Measurements from ENCODE around the gene PDZD2. TPM values are rescaled to one million over a fixed set of nuclear protein-coding genes. Genes with fewer than 3 reads are reported as not detected.

Gene PDZD2
- total and polyA plus RNA-seq, 4 experiments from 2014 or later, result 0.07 to 1.1 (median 0.68) TPM

DNA sequence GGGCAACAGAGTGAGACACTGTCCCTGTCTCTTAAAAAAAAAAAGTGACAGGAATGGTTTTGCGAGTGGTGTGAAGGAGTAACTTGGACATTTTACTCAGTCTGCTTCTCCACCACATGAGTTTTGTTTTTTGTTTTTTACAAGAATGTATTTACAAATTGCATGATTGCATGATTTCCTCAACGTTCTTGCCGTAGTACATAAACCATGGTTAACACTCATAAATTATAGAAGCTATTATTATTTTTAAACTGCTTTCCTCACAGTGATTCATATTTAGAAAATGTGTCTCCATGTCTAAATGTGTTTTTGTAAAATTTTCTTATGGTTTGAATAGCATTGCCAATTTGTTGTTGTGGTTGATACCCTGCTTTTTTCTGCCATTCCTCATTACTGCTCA, 315.2 kb downstream of the PDZD2 start:
- Histone ChIP-seq H3K4me3 (ENCODE audit: low read length in 2 of 2) (no peak overlapping the region), H3K36me3 (ENCODE audit: insufficient read depth, low read length) (no peaks in the 10 kb centered on the region), H3K4me1 (ENCODE audit: insufficient read depth, low read length) (no peaks in the 10 kb centered on the region), H3K9me3 (ENCODE audit: control insufficient read depth in 1 of 2, low read length in 2 of 2) (no peaks in the 10 kb centered on the region), H3K27ac (ENCODE audit: low read depth, low read length) (no peak overlapping the region), H3K27me3 (ENCODE audit: insufficient read depth, low read length) (no peaks in the 10 kb centered on the region)
- no peak overlapping the region for H3K27ac Mint-ChIP-seq
- peaks cover 0 to 3% (median under 1%) of the 10 kb centered on the region in 8 donors for H3K9me3 Mint-ChIP-seq
- POLR2A ChIA-PET (ENCODE audit: partially characterized antibody), result no interaction called here
- H3K4me3 Mint-ChIP-seq, result no peak overlapping the region
- no peaks in the 10 kb centered on the region for H3K36me3 Mint-ChIP-seq
- intact Hi-C loops (cut with micrococcal nuclease), result no loop called here
- DNase-seq, result no peak
- no peaks in the 10 kb centered on the region for H3K27me3 Mint-ChIP-seq
- H3K4me1 Mint-ChIP-seq, result no peaks in the 10 kb centered on the region
- CTCF ChIA-PET (ENCODE audit: partially characterized antibody), result interaction anchor here (0.6 kb wide), 1 partner anchor 46 kb away, joined by 3 read pairs; no protein-coding TSS in a partner anchor

DNA sequence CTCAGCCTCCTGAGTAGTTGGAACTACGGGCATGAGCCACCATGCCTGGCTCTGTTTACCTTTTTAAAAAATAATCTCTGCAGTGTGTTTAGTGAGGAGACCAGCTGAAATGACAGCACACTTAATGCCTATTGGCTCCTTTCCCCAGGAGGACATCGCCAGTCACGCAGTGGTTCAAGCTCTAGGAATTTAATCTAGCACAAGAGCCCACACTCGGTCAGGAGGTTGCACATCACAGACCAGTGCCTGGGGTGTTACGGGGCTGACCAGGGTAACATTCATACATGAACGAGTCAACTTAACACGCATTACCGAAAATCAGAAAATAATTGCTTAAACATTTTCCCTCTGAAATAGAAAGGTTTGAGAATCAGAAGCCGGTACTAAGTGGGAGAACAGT, 318.2 kb downstream of the PDZD2 start:
- Mint-ChIP-seq H3K27me3 (peaks cover 0 to 4% of the 10 kb centered on the region in 2 donors), H3K27ac (no peak overlapping the region), H3K9me3 (peaks cover 0 to 2% (median 0%) of the 10 kb centered on the region in 8 donors), H3K4me1 (no peaks in the 10 kb centered on the region), H3K4me3 (no peak overlapping the region), H3K36me3 (no peaks in the 10 kb centered on the region)
- Histone ChIP-seq H3K4me1 (ENCODE audit: insufficient read depth, low read length) (no peaks in the 10 kb centered on the region), H3K27ac (ENCODE audit: low read depth, low read length) (no peak overlapping the region), H3K36me3 (ENCODE audit: insufficient read depth, low read length) (no peaks in the 10 kb centered on the region), H3K9me3 (ENCODE audit: control insufficient read depth in 1 of 2, low read length in 2 of 2) (no peaks in the 10 kb centered on the region), H3K4me3 (ENCODE audit: low read length in 2 of 2) (no peak overlapping the region), H3K27me3 (ENCODE audit: insufficient read depth, low read length) (no peaks in the 10 kb centered on the region)
- ChIA-PET CTCF (ENCODE audit: partially characterized antibody) (no interaction called here), POLR2A (ENCODE audit: partially characterized antibody) (no interaction called here)
- no peak for DNase-seq
- intact Hi-C loops (cut with micrococcal nuclease), result no loop called here

DNA sequence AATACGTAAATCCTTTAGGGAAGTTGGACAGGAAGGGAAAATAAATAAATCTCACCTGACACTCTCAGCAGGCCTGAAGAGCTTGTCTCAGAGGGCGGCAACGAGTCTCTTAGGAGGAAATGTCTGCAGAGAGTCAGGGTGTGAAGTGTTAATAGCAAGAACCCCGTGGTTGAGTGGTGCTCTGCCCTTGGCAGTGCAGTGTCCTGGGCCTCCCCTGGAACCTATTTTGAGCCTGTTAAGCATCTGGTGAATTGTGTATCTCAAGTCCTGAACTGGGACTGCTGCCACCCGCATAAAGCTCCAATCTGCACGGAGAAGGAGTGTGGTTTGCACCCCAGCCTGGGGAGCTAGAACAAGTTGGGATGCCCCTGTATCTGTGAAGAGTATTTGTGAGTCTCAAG, 323.4 kb downstream of the PDZD2 start:
- Histone ChIP-seq H3K4me1 (ENCODE audit: insufficient read depth, low read length) (no peaks in the 10 kb centered on the region), H3K4me3 (ENCODE audit: low read length in 2 of 2) (no peak overlapping the region), H3K9me3 (ENCODE audit: control insufficient read depth in 1 of 2, low read length in 2 of 2) (no peaks in the 10 kb centered on the region), H3K27ac (ENCODE audit: low read depth, low read length) (no peak overlapping the region), H3K27me3 (ENCODE audit: insufficient read depth, low read length) (no peaks in the 10 kb centered on the region), H3K36me3 (ENCODE audit: insufficient read depth, low read length) (no peaks in the 10 kb centered on the region)
- Mint-ChIP-seq H3K9me3 (no peaks in the 10 kb centered on the region), H3K4me1 (no peaks in the 10 kb centered on the region), H3K27me3 (peaks cover 1 to 6% of the 10 kb centered on the region in 2 donors), H3K4me3 (no peak overlapping the region), H3K36me3 (no peaks in the 10 kb centered on the region), H3K27ac (no peak overlapping the region)
- ChIA-PET CTCF (ENCODE audit: partially characterized antibody) (no interaction called here), POLR2A (ENCODE audit: partially characterized antibody) (no interaction called here)
- intact Hi-C loops (cut with micrococcal nuclease), result no loop called here
- DNase-seq, result no peak

DNA sequence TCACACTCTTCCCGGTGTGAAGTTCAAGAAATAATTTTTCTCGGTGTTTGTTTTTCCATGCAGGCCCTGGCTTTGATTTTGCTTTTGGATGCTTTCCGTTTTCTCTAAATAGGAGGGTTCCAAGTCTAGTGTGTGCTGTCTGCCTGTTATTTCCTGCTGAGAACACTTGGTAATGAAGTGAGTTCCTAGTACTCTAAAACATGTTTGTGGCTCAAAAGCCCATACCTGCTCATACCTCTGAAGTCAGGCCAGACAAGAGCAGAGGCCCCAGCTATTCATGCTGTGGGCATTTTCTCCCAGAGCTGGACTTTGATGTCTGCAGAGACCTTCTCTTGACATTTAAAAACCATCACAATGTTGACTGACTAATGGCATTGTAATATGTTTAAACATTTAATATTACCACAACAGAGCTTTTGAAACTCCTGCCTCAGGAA, 324.0 kb downstream of the PDZD2 start:
- Mint-ChIP-seq H3K27me3 (peaks cover 1 to 6% of the 10 kb centered on the region in 2 donors), H3K36me3 (no peaks in the 10 kb centered on the region), H3K4me3 (no peak overlapping the region), H3K27ac (peak overlapping the region in 2 of 7 donors; percentile 51 to 57), H3K9me3 (no peaks in the 10 kb centered on the region), H3K4me1 (no peaks in the 10 kb centered on the region)
- Histone ChIP-seq H3K36me3 (ENCODE audit: insufficient read depth, low read length) (no peaks in the 10 kb centered on the region), H3K27ac (ENCODE audit: low read depth, low read length) (no peak overlapping the region), H3K4me1 (ENCODE audit: insufficient read depth, low read length) (no peaks in the 10 kb centered on the region), H3K4me3 (ENCODE audit: low read length in 2 of 2) (no peak overlapping the region), H3K9me3 (ENCODE audit: control insufficient read depth in 1 of 2, low read length in 2 of 2) (no peaks in the 10 kb centered on the region), H3K27me3 (ENCODE audit: insufficient read depth, low read length) (no peaks in the 10 kb centered on the region)
- ChIA-PET CTCF (ENCODE audit: partially characterized antibody) (no interaction called here), POLR2A (ENCODE audit: partially characterized antibody) (no interaction called here)
- DNase-seq, result no peak
- intact Hi-C loops (cut with micrococcal nuclease), result no loop called here

DNA sequence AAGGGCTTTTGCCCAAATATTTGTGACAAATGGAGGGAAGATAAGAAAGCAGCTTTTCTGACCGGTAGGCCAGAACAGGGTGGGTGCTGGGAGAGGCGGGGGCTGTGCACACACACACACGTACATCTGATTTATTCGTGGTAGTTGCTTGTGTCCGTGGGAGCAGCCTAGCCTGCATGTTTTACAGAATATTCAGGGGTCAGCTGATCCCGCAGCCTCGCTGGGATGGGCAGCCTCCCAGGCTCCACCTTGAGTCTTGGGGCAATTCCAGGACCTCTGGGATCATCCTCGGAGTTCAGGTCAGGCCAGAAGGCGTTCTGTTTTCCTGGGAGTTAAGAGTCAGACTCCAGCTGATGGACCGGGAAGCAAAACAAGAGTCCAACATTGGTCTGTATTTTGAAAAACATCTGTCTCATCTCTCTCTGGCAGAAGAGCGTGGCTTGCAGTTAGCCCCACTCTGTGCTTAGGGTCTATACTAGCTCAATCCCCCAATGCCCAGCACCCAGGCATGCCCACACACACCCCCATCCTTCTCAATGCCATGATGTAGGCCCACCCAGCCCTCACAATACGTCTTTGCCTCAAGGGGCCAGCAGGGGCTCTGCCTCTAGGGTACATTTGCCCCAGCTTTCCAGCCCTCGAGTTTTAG, 324.6 kb downstream of the PDZD2 start:
- Histone ChIP-seq H3K27ac (ENCODE audit: low read depth, low read length) (no peak overlapping the region), H3K9me3 (ENCODE audit: control insufficient read depth in 1 of 2, low read length in 2 of 2) (no peaks in the 10 kb centered on the region), H3K27me3 (ENCODE audit: insufficient read depth, low read length) (no peaks in the 10 kb centered on the region), H3K4me3 (ENCODE audit: low read length in 2 of 2) (no peak overlapping the region), H3K4me1 (ENCODE audit: insufficient read depth, low read length) (no peaks in the 10 kb centered on the region), H3K36me3 (ENCODE audit: insufficient read depth, low read length) (no peaks in the 10 kb centered on the region)
- H3K9me3 Mint-ChIP-seq, result no peaks in the 10 kb centered on the region
- H3K4me1 Mint-ChIP-seq, result no peaks in the 10 kb centered on the region
- no peaks in the 10 kb centered on the region for H3K36me3 Mint-ChIP-seq
- H3K27ac Mint-ChIP-seq, result no peak overlapping the region
- peaks cover 1 to 6% of the 10 kb centered on the region in 2 donors for H3K27me3 Mint-ChIP-seq
- ChIA-PET CTCF (ENCODE audit: partially characterized antibody) (no interaction called here), POLR2A (ENCODE audit: partially characterized antibody) (no interaction called here)
- no peak overlapping the region for H3K4me3 Mint-ChIP-seq
- intact Hi-C loops (cut with micrococcal nuclease), result no loop called here
- DNase-seq, result no peak

DNA sequence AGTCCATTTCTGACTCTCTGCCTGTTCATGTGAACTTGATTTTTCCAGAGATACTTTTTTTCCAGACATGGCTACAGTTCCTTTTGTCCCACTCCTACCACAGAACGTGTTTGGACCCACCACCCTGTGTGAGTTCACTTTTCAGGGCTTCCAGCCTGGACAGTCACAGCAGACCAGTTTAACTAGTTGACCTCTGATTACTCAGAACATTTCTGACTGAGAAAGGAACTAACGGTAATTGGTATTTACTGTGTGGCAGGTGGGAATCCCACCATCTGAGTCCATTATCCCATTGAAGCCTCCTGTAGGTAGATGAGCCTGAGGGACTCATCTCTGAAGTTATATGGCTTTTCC, 325.1 kb downstream of the PDZD2 start:
- no peaks in the 10 kb centered on the region for H3K4me1 ChIP-seq (ENCODE audit: insufficient read depth, low read length)
- no peak overlapping the region for H3K27ac Mint-ChIP-seq
- peaks cover 0 to 2% (median 0%) of the 10 kb centered on the region in 8 donors for H3K9me3 Mint-ChIP-seq
- POLR2A ChIA-PET (ENCODE audit: partially characterized antibody), result no interaction called here
- no peaks in the 10 kb centered on the region for H3K36me3 Mint-ChIP-seq
- no peaks in the 10 kb centered on the region for H3K4me1 Mint-ChIP-seq
- no peaks in the 10 kb centered on the region for H3K9me3 ChIP-seq (ENCODE audit: control insufficient read depth in 1 of 2, low read length in 2 of 2)
- intact Hi-C loops (cut with micrococcal nuclease), result no loop called here
- no peak overlapping the region for H3K27ac ChIP-seq (ENCODE audit: low read depth, low read length)
- H3K36me3 ChIP-seq (ENCODE audit: insufficient read depth, low read length), result no peaks in the 10 kb centered on the region
- H3K27me3 Mint-ChIP-seq, result peaks cover 1 to 6% of the 10 kb centered on the region in 2 donors
- no peak overlapping the region for H3K4me3 ChIP-seq (ENCODE audit: low read length in 2 of 2)
- H3K27me3 ChIP-seq (ENCODE audit: insufficient read depth, low read length), result no peaks in the 10 kb centered on the region
- DNase-seq, result no peak
- H3K4me3 Mint-ChIP-seq, result no peak overlapping the region
- CTCF ChIA-PET (ENCODE audit: partially characterized antibody), result no interaction called here

DNA sequence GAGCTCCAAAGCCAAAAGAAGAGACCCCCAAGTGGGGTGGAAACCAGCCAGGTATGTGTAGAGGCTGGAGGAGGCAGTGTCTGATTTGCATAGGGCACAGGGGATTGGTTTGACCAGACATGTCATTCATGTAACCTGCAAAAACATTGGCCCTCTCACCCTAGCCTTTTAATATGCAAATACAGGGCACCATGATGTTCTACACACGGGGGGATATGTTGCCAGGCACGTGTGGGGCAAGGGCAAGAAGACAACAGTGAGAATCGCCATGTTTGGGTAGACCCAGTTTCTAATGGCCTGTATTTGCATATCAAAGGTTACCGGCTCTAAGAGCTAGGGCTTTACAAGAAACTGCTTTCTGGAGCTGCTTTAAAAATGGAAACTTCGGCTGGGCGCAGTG, 326.3 kb downstream of the PDZD2 start:
- H3K27ac ChIP-seq (ENCODE audit: low read depth, low read length), result no peak overlapping the region
- Mint-ChIP-seq H3K9me3 (peaks cover 0 to 3% (median 0%) of the 10 kb centered on the region in 8 donors), H3K4me3 (no peak overlapping the region), H3K36me3 (no peaks in the 10 kb centered on the region), H3K27me3 (peaks cover 1 to 5% of the 10 kb centered on the region in 2 donors), H3K27ac (no peak overlapping the region), H3K4me1 (no peaks in the 10 kb centered on the region)
- intact Hi-C loops (cut with micrococcal nuclease), result no loop called here
- H3K4me3 ChIP-seq (ENCODE audit: low read length in 2 of 2), result no peak overlapping the region
- H3K27me3 ChIP-seq (ENCODE audit: insufficient read depth, low read length), result no peaks in the 10 kb centered on the region
- H3K9me3 ChIP-seq (ENCODE audit: control insufficient read depth in 1 of 2, low read length in 2 of 2), result no peaks in the 10 kb centered on the region
- POLR2A ChIA-PET (ENCODE audit: partially characterized antibody), result no interaction called here
- no peak for DNase-seq
- H3K4me1 ChIP-seq (ENCODE audit: insufficient read depth, low read length), result no peaks in the 10 kb centered on the region
- no peaks in the 10 kb centered on the region for H3K36me3 ChIP-seq (ENCODE audit: insufficient read depth, low read length)
- CTCF ChIA-PET (ENCODE audit: partially characterized antibody), result no interaction called here

DNA sequence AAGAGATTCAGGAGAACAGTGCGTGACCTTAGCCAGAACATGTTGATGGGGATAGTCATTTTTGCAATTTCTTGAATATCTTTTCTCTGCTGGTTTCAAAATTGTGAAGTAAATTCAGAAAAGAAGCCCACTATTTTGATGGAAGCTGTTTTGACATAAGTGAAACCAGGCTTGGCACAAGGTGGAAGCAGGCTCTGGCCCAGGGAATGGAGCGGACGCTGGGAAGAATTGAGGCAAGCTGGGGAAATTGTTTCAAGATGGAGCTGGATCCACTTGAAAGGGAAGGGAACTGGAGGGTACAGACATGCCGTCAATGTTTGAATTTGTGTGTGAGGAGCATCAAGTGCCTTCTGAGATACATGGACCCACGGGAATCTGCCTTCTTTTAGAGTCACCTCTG, 328.0 kb downstream of the PDZD2 start:
- no peaks in the 10 kb centered on the region for H3K36me3 Mint-ChIP-seq
- H3K4me1 Mint-ChIP-seq, result no peaks in the 10 kb centered on the region
- Histone ChIP-seq H3K27ac (ENCODE audit: low read depth, low read length) (no peak overlapping the region), H3K27me3 (ENCODE audit: insufficient read depth, low read length) (no peaks in the 10 kb centered on the region), H3K36me3 (ENCODE audit: insufficient read depth, low read length) (no peaks in the 10 kb centered on the region), H3K9me3 (ENCODE audit: control insufficient read depth in 1 of 2, low read length in 2 of 2) (no peaks in the 10 kb centered on the region), H3K4me1 (ENCODE audit: insufficient read depth, low read length) (no peaks in the 10 kb centered on the region), H3K4me3 (ENCODE audit: low read length in 2 of 2) (no peak overlapping the region)
- CTCF ChIA-PET (ENCODE audit: partially characterized antibody), result no interaction called here
- H3K27me3 Mint-ChIP-seq, result peaks cover 1 to 2% of the 10 kb centered on the region in 2 donors
- DNase-seq, result no peak
- POLR2A ChIA-PET (ENCODE audit: partially characterized antibody), result no interaction called here
- intact Hi-C loops (cut with micrococcal nuclease), result no loop called here
- H3K9me3 Mint-ChIP-seq, result peaks cover 0 to 3% (median 0%) of the 10 kb centered on the region in 8 donors
- no peak overlapping the region for H3K27ac Mint-ChIP-seq
- no peak overlapping the region for H3K4me3 Mint-ChIP-seq
